ENCODE data around the gene MSX2. TPM values are rescaled to one million over a fixed set of nuclear protein-coding genes. Genes with fewer than 3 reads are reported as not detected.

Gene MSX2
- total RNA-seq, 1 donor from 2014 or later, result 0.56 TPM

DNA sequence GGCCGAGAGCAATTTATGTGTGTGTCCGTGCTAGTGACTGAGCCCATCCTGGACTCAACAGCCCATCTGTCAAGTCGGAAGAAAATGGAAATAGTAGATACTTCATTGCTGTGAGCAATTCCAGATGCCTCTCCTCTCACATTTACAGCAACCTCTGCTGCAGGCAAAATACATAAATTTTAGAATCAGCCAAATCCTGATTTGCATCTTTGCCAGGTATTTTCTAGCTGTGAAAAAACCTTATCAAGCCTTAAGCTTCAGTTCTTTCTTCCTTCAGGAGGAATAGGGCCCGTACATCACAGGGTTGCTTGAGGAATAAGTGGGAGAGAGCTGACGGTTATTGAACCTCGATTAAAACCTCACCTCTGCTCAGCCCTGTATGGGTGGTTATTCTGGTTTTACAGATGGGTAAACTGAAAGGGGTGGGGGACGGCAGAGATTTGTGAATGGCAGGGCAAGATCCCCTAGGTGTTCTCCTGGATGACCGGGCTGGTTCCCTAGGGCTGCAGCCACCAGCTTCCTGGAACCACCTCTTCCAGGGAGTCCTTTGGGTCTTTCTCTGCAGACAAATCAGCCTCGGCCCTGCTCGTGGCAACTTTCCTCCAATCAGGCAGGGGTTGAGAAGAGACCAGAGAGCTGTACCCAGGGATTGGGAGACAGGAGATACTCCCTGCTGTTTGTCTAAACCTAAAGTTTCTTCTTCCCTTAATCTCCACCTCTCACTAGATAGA is 5.3 kb upstream of the MSX2 start:
- Mint-ChIP-seq H3K27me3 (ENCODE audit: unreplicated experiment) (peaks cover 5% of the 10 kb centered on the region), H3K4me1 (ENCODE audit: unreplicated experiment) (peaks cover 12% of the 10 kb centered on the region), H3K9me3 (ENCODE audit: unreplicated experiment) (no peaks in the 10 kb centered on the region), H3K27ac (ENCODE audit: unreplicated experiment) (no peak overlapping the region), H3K4me3 (ENCODE audit: unreplicated experiment) (no peak overlapping the region), H3K36me3 (ENCODE audit: low read depth, unreplicated experiment) (no peaks in the 10 kb centered on the region)
- no peak for TF ChIP-seq CTCF (IDR thresholded peaks at IDR 0.05; ENCODE audit: unreplicated experiment)
- DNase-seq (ENCODE audit: low spot score), result no peak

DNA sequence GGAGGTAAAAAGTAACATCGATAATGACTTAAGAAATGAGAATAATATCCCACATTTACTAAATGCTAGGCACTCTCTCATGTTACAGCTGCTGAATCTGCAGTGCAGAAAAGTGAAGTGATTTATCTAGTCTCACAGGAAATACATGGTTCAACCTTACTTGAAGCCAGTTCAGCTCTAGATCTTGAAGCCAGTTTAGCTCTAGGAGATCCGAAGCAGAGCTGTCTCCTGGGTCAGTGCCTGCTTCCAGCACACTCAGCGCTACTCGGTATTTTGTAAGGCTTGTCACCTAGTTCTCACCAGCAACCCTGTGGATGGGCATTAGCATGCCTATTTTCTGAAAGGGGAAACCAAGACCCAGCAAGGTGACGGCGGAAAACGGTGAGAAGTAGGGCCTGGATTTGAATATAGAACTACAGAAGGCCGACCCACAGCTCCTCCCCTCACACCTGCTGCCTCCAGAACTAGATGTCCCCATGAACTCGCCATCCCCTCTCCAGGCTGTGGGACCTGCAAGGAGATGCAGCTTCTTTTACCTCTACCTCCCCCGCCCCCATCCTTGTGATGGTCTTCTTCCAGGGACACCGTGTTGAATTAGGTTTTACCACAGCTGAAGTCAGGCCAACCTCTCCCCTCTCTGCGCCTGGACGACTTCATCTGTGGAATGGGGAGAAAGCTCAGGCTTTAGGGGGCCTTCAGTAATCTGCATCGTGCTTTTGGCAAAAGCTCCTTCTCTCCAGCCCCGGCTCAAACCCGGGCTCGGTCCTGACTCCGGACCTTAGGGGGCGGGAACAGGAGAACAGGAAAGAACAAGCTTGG is 4.4 kb upstream of the MSX2 start:
- no peak for DNase-seq (ENCODE audit: low spot score)
- Mint-ChIP-seq H3K27ac (ENCODE audit: unreplicated experiment) (no peak overlapping the region), H3K4me3 (ENCODE audit: unreplicated experiment) (no peak overlapping the region), H3K9me3 (ENCODE audit: unreplicated experiment) (no peaks in the 10 kb centered on the region), H3K36me3 (ENCODE audit: low read depth, unreplicated experiment) (no peaks in the 10 kb centered on the region), H3K4me1 (ENCODE audit: unreplicated experiment) (peaks cover 14% of the 10 kb centered on the region), H3K27me3 (ENCODE audit: unreplicated experiment) (peaks cover 5% of the 10 kb centered on the region)
- TF ChIP-seq CTCF (IDR thresholded peaks at IDR 0.05; ENCODE audit: unreplicated experiment), result no peak

- H3K4me3 Mint-ChIP-seq (ENCODE audit: unreplicated experiment), result peak overlapping the region; percentile 71
- DNase-seq (ENCODE audit: low spot score), result peak; percentile 37
- H3K27ac Mint-ChIP-seq (ENCODE audit: unreplicated experiment), result no peak overlapping the region
- H3K27me3 Mint-ChIP-seq (ENCODE audit: unreplicated experiment), result peaks cover 11% of the 10 kb centered on the region
- no peaks in the 10 kb centered on the region for H3K9me3 Mint-ChIP-seq (ENCODE audit: unreplicated experiment)
- no peak for TF ChIP-seq CTCF (IDR thresholded peaks at IDR 0.05; ENCODE audit: unreplicated experiment)
- H3K4me1 Mint-ChIP-seq (ENCODE audit: unreplicated experiment), result peaks cover 14% of the 10 kb centered on the region
- H3K36me3 Mint-ChIP-seq (ENCODE audit: low read depth, unreplicated experiment), result no peaks in the 10 kb centered on the region
Measured at GRCh38 chr5:174720612-174721529, 3.5 kb upstream of the MSX2 start.

GRCh38 chr5:174721530-174722432 is 2.6 kb upstream of the MSX2 start:
- Mint-ChIP-seq H3K27me3 (ENCODE audit: unreplicated experiment) (peaks cover 17% of the 10 kb centered on the region), H3K4me1 (ENCODE audit: unreplicated experiment) (peaks cover 12% of the 10 kb centered on the region), H3K9me3 (ENCODE audit: unreplicated experiment) (no peaks in the 10 kb centered on the region), H3K4me3 (ENCODE audit: unreplicated experiment) (peak overlapping the region; percentile 71), H3K27ac (ENCODE audit: unreplicated experiment) (no peak overlapping the region), H3K36me3 (ENCODE audit: low read depth, unreplicated experiment) (no peaks in the 10 kb centered on the region)
- no peak for DNase-seq (ENCODE audit: low spot score)
- no peak for TF ChIP-seq CTCF (IDR thresholded peaks at IDR 0.05; ENCODE audit: unreplicated experiment)
